SW480 (cell line): Measurements from ENCODE around the gene TBL1Y.
"Not testable (repeated sequence)": the region's sequence is repeated elsewhere in the genome, so short reads cannot be mapped to it uniquely, and the experiment has no call there.

Source experiments
- DNase-seq: peaks from one replicate; pipeline ENCODE4 v3.0.0-alpha.2; 2016; ENCODE audit warnings: low spot score

Gene TBL1Y

DNA sequence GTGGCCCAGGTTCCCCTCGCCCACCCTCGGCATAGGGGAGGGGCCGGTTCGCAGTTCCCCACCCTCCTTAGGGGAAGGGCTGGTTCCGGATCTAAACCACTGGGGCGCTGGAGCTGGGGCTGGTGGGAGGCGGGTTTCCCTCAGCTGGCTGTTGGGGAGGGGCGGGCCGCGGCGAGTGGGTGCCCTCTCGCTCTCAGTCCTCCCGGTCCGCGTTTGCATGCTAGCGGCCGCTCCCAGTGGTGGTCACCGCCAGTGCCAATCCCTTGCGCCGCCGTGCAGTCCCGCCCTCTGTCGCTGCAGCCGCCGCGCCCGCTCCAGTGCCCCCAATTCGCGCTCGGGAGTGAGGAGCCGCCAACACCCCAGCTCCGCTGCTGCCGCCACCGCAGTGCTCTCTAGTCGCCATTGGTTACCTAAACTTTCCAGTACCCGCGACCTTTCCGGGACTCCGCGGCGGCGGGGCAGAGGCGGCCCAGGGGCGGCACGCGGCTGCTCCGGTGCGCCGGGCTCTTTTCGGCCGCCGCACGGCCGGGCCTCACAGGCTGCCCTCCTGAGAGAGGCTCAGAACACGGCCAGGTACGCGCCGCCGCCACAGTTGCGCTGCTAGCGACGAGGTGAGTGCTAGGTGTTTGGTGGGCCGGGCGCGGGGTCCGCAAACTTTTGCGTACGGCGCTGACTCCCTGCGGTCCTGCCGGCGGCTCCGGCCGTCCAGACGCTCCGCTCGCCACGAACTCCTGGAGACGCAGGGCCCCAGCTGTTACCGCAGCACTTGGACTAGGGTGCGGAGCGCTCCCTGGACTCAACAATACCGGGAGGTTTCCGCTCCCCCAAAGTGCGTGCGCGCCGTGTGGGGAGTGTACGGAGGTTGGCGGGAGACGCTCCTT lies at the start of gene TBL1Y:
TSS of gene TBL1Y (plus strand) at position 326 of the 881 bp plus-strand sequence. CDS start 114,388 bp downstream, outside the sequence.
- DNase-seq = no peak

GRCh38 chrY:6894496-6894895 lies 16.0 kb upstream of the TBL1Y start:
- DNase-seq = no peak

DNA sequence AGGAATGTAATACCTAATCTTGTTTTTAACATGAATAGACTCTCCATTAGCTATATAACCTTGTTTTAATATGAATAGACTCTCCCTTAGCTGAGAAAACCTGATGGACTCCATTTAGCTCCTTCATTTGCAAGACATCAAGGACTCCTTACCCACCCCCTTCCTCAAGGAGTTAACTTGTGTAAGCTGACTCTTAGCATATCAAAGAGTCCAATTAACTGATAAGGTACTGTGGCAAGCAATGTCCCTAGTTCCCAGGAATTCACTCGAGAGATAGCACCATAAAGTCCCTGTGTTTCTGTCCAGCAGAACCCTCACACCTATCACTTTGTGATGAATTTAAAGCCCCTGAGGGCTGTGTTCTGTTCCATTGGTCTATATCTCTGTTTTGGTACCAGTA lies 15.3 kb upstream of the TBL1Y start:
- DNase-seq = no peak

- DNase-seq = not testable (repeated sequence)
These were observed 8.4 kb upstream of the TBL1Y start for GRCh38 chrY:6902116-6902515.

DNA sequence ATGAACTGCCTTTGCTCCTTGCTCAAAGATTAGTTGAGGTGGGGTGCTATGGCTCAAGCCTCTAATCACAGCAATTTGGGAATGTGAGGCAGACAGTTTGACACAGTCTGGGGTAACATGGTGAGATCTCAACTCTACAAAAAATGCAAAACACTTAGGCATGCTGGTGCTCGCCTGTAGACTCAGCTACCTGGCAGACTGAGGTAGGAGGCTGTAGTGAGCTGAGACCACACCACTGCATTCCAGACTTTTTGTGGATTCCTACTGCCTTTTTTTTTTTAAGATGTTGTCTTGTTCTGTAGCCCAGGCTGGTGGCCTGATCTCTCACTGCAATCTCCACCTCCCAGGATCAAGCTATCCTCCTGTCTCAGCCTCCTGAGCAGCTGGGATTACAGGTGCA lies 2.9 kb upstream of the TBL1Y start:
- DNase-seq = no peak

DNA sequence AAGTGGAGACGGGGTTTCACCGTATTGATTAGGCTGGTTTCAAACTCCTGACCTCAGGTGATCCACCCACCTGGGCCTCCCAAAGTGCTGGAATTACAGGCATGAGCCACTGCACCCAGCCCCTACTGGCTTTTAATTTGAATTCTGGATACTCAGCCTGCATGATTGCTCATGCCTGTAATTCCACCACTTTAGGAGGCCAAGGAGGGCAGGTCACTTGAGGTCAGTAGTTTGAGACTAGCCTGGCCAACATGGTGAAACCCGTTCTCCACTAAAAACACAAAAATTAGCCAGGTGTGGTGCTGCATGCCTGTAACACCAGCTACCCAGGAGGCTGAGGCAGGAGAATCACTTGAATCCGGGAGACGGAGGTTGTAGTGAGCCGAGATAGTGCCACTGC lies 2.5 kb upstream of the TBL1Y start:
- DNase-seq = not testable (repeated sequence)

DNA sequence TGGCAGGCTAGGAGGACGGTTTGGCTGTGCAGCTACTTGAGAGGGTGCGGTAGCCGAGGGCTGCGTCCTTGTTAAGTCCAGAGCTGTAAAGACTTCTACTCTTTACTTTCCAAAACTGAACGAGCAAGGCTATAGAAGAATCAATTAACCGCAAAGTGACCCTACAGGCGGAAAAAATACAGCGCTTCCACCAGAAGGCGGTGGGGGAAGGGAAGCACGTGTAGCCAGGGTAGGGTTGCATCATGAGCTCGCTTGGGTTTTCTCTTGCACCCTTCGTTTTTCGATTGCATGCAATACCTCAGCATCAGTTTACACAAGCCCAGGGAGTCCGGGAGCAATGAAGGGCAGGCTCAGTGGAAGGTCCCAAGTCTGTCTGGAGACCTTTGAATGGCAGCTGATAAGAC lies 1.4 kb upstream of the TBL1Y start:
- DNase-seq = no peak

GRCh38 chrY:6909856-6910255 lies 641 bp upstream of the TBL1Y start:
- DNase-seq = no peak

GRCh38 chrY:6911253-6911881 lies 870 bp downstream of the TBL1Y start, which contains the start of gene AMELY:
AMELY (minus strand) TSS chrY:6911752; CDS start chrY:6872608, 39,144 bp downstream.
- no peak for DNase-seq

DNA sequence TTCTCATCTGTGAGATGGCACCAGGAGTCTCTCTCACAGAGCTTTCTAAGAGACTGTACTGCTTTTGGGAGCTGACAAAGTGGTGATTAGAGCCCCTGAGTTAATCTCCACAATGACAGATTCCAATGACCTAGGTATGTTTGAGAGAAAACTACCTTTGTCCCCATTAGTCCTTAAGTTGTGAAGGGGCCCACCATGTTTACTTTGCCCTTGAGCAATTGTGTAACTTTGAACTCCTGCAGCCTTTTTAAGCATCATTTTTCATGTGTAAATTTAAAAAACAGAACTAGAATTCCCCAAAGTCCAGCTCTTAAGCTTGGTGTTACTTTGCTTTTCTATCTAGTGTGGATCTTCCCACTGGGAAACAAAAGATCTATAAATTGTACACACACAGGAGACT lies 2.9 kb downstream of the TBL1Y start:
- DNase-seq = no peak

DNA sequence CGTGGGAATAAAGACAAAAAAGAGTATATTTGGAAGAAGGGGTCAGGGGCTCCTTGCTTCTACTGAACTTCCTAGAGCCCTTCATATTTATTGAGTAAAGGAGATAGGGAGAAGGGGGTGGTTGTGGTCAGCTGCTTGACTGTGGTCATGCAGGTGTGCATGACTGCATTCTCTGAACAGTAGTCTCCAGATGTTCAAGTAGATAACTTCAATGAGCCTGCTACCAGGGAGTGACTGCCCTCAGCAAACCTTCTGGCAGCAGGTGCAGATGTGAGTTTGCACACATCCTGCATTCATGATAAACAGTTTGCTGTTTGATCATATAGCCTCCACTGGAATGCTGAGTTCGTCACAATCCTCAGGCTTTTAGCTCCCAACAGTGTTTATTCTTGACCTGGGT lies 10.6 kb downstream of the TBL1Y start:
- DNase-seq = no peak

DNA sequence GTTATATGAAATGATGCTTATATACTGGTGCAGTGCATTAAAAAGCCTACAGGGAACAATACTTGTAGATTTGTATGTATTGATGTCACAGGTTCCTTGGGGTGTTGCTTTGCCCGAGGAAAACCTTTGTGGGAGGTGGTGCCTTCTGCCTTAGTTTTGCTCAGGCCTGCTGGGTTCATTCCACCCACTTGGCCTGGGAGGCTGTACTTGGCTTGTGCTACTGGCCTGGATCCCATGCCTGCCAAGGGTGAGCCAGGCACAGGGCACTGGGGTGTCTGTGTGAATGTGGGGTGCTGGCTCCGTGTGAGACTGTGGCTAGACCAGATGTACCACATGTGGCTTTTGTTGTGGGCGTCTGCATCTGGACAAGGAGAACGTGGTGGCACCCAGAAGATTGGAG lies 17.8 kb downstream of the TBL1Y start:
- DNase-seq = no peak

- DNase-seq = no peak
These were observed 18.7 kb downstream of the TBL1Y start for GRCh38 chrY:6929237-6929636.

DNA sequence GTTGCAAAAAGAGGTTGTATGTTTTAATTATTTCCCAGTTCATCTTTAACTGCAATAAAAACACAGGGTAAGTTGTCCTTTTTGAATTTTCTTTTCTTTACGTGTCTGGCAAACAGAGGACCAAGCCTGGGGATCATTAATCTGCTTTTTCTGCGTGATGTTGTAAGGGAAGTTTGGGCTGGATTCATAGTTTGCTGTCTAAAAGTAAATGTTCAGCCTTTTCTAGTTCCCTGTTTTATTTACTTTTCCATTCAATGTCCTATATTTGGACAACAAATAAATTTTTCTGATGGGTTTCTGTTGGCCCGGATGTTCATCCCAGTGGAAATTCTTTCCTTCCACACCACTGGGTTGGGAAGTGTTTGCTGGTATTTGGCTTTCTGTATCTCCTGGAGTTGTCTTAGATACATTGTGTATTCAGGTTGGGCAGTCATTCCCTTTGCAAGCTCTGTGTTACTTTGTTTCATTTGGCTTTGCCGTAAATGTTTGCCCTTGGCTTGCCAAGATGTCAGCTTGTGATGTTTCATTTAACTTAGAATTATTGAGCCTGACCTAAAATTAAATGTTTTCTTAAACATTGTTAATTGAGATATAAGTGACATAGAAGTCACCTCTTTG lies 21.4 kb downstream of the TBL1Y start:
- DNase-seq = no peak

- no peak for DNase-seq
These were observed 25.0 kb downstream of the TBL1Y start for GRCh38 chrY:6935497-6935896.

- DNase-seq = no peak
These were observed 37.2 kb downstream of the TBL1Y start for GRCh38 chrY:6947695-6948094.

DNA sequence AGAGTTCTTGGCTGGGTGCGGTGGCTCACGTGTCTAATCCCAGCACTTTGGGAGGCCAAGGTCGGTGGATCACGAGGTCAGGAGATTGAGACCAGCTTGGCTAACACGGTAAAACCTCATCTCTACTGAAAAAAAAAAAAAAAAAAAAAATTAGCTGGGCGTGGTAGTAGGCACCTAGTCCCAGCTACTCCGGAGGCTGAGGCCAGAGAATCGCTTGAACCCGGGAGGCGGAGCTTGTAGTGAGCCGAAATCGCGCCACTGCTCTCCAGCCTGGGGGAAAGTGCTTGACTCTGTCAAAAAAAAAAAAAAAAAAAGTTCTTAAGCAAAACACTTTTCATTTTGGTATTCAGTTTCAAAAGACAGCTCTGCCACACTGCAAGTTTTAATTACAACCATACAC lies 37.9 kb downstream of the TBL1Y start:
- no peak for DNase-seq

- DNase-seq = no peak
These were observed 39.5 kb downstream of the TBL1Y start for GRCh38 chrY:6949947-6950346.

DNA sequence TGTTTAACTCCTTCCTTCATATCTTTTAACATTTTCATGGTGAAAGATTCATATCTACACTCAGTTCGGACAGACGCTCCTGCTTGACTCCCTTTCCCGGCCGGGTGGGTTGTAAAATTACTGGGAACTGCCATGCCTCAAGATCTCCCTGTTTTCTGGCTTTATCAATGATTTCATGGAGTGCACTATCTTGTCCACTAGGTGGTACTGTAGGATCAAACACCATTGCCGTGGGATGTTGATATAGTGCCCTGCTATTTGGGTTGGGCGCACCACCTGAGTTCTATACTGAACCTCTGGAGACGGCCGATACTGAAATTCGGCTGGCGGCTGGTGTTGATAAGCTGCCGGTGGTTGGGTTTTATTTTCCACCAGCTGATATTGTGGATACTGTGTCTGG lies 54.2 kb downstream of the TBL1Y start:
- no peak for DNase-seq

DNA sequence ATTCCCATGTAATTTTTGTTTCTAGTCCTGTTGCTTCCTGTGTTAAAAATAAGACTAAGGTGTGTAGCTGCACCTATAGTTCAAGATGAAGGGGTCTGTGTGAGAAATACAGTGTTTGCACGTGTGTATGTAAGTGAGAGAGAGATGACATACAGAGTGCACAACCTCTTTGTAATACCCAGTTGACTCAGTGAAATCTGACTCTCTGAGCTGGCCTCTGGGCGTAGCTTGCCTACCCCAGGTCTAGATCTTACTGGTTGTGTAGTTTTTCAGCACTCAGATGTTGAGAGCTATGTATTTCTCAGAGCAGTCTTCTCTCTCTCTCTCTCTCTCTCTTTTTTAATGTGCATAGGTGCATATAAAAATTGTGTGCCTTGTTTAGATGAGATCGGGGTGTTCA lies 56.0 kb downstream of the TBL1Y start:
- no peak for DNase-seq

GRCh38 chrY:6967736-6968135 lies 57.2 kb downstream of the TBL1Y start:
- no peak for DNase-seq

DNA sequence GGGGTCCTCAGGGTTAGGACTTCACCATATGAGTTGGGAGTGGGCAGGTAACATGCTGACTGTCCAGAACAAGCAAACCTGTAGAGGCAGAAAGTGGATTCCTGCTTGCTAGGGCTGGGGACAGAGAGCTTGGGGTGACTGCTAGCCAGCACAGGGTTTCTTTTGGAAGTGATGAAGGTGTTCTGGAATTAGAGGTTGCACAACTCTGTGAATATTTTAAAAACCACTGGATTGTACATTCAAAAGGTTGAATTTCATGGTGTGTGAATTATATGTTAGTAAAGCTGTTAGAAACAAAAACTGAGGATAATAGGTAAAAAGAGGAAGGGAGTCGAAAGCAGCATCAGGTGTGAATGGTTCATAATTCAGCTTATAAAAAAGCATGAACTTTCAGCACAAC lies 57.7 kb downstream of the TBL1Y start:
- no peak for DNase-seq

DNA sequence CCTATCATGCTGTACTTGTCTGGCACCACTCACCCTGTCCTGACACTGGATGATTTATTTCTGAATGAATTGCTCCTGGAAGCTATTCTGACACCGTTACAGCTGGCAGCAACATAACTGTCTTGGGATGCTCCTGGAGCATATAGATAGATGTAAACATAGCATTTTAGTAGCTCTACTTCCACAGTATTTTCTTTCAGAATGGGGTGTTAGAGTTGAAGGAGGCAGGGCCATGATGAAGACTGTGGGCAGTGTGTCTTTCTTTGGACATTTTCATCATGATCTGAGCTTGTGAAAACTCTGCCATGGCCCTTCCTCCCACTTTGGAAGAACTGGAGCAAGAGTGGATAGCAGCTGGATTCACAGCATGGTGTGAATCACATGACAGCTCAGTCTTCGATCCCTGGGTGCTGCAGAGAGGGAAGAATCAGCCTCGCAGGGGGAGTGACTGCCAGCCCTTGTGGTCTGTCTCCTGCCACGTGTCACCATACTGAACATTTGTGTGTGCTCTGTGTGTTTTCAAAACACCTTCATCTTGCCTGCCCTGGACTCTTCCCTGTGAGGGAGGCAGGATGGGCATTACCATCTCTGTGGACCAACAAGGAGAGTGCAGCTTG lies 61.9 kb downstream of the TBL1Y start:
- DNase-seq = no peak
